PC-9 (cell line): ENCODE measurements around the gene ETV6. TPM values are rescaled to one million over a fixed set of nuclear protein-coding genes. Genes with fewer than 3 reads are reported as not detected.

Experiments used
- BruUV-seq: library from RNA; stranded (reverse); fragments of 400-500 nt; replicated peaks from 2 replicates; lab custom pipeline; 2021; lab: Mats Ljungman, UMichigan
- CTCF ChIA-PET: fragments of 300-600 bp; sonication (Branson Sonifier 250); formaldehyde crosslinking; loops from one replicate; lab custom pipeline; 2022; ENCODE audit warnings: antibody characterized with exemption; lab: Charles Lee
- POLR2A ChIA-PET: fragments of 300-600 bp; sonication (Branson Sonifier 250); formaldehyde crosslinking; loops from one replicate; lab custom pipeline; 2022; ENCODE audit warnings: antibody characterized with exemption; ENCODE audit not compliant: unreplicated experiment; lab: Charles Lee
- DNase-seq, 2 experiments: peaks; one replicate each; pipeline versions ENCODE4 v3.0.0 to v3.0.0-alpha.2; 2015 to 2022; ENCODE audit warnings: mixed read lengths in 1 of 2
- H2AFZ ChIP-seq: fragments of 200-600 bp; sonication (generic); 2 replicates; pipeline ENCODE4 v1.8.1; 2017; ENCODE audit warnings: antibody characterized with exemption
- H3F3A ChIP-seq: fragments of 200-600 bp; sonication (generic); 2 replicates; pipeline ENCODE4 v1.8.1; 2017; ENCODE audit warnings: antibody characterized with exemption, mild to moderate bottlenecking, low read depth; ENCODE audit not compliant: insufficient read depth
- H3K27ac ChIP-seq: fragments of 200-600 bp; sonication (generic); 2 replicates; pipeline ENCODE4 v1.6.1; 2016; ENCODE audit warnings: mixed run types
- H3K27me3 ChIP-seq: fragments of 200-600 bp; sonication (generic); 2 replicates; pipeline ENCODE4 v1.6.1; 2016; ENCODE audit warnings: low read depth, mixed run types; ENCODE audit not compliant: insufficient read depth
- H3K36me3 ChIP-seq: fragments of 200-600 bp; sonication (generic); 2 replicates; pipeline ENCODE4 v1.6.1; 2016; ENCODE audit warnings: low read depth, mixed run types
- H3K4me1 ChIP-seq: fragments of 200-600 bp; sonication (generic); replicated peaks from 2 replicates; pipeline ENCODE4 v1.6.1; 2016; ENCODE audit warnings: mixed run types; ENCODE audit not compliant: insufficient read depth
- H3K4me2 ChIP-seq: fragments of 200-600 bp; sonication (generic); 2 replicates; pipeline ENCODE4 v1.6.1; 2017; ENCODE audit warnings: mixed run types
- H3K4me3 ChIP-seq: fragments of 200-600 bp; sonication (generic); 2 replicates; pipeline ENCODE4 v1.6.1; 2016; ENCODE audit warnings: mixed run types
- H3K79me2 ChIP-seq: fragments of 200-600 bp; sonication (generic); 2 replicates; pipeline ENCODE4 v1.6.1; 2017; ENCODE audit warnings: low read depth, mixed run types
- H3K9me2 ChIP-seq: fragments of 200-600 bp; sonication (generic); 2 replicates; pipeline ENCODE4 v1.8.1; 2017; ENCODE audit warnings: mild to moderate bottlenecking; ENCODE audit not compliant: insufficient read depth
- H3K9me3 ChIP-seq: fragments of 200-600 bp; sonication (generic); 2 replicates; pipeline ENCODE4 v1.8.1; 2016; ENCODE audit warnings: low read depth; ENCODE audit not compliant: insufficient read depth
- H4K20me1 ChIP-seq: fragments of 200-600 bp; sonication (generic); 2 replicates; pipeline ENCODE4 v1.8.1; 2017; ENCODE audit not compliant: insufficient read depth
- CTCF ChIP-seq: fragments of 200-600 bp; sonication (generic); conservative IDR thresholded peaks from 2 replicates; pipeline ENCODE4 v1.6.1; 2017; ENCODE audit warnings: mixed run types, antibody characterized with exemption, mild to moderate bottlenecking, moderate library complexity
- EZH2 ChIP-seq: fragments of 200-600 bp; sonication (generic); IDR thresholded peaks from 2 replicates; pipeline ENCODE4 v1.8.0; 2017; ENCODE audit warnings: antibody characterized with exemption, low read depth
- intact Hi-C: fragments of 100-400 bp; cut with micrococcal nuclease; formaldehyde crosslinking; loops from one replicate; pipeline ENCODE4 v1.10.0; 2022; ENCODE audit not compliant: unreplicated experiment
- total RNA-seq: library from RNA; stranded (reverse); gene quantifications from 2 replicates; pipeline ENCODE4 v1.2.3, GENCODE V29; 2021

ETV6 gene
- total RNA-seq, 1 experiment from 2014 or later, result 62.8 TPM

- no peaks in the 10 kb centered on the region for H3K36me3 ChIP-seq
- no peaks in the 10 kb centered on the region for H3K27me3 ChIP-seq
- TF ChIP-seq CTCF, result no peak
- no peak for TF ChIP-seq EZH2
- ChIA-PET CTCF (no interaction called here), POLR2A (no interaction called here)
- H3K4me3 ChIP-seq, result no peak overlapping the region
- H2AFZ ChIP-seq, result no peak overlapping the region
- H3K9me3 ChIP-seq, result no peaks in the 10 kb centered on the region
- no TSS peak for BruUV-seq
- no peak for DNase-seq
- peak overlapping the region; percentile 71 for H3K27ac ChIP-seq
- peak overlapping the region; percentile 38 for H3K4me2 ChIP-seq
- H3F3A ChIP-seq, result peaks cover 19% of the 10 kb centered on the region
- intact Hi-C loops, result no loop called here
- no peaks in the 10 kb centered on the region for H4K20me1 ChIP-seq
- peaks cover 28% of the 10 kb centered on the region for H3K4me1 ChIP-seq
- H3K79me2 ChIP-seq, result peaks cover 5% of the 10 kb centered on the region; the same call in 1 of the 2 replicates
- H3K9me2 ChIP-seq, result no peaks in the 10 kb centered on the region
These were observed 185.5 kb downstream of the ETV6 start for GRCh38 chr12:11834931-11835330.

- intact Hi-C loops, result no loop called here
- no TSS peak for BruUV-seq
- H3K79me2 ChIP-seq, result peaks cover 5% of the 10 kb centered on the region; the same call in 1 of the 2 replicates
- CTCF ChIA-PET, result no interaction called here
- H3K4me1 ChIP-seq, result peaks cover 28% of the 10 kb centered on the region
- H3K36me3 ChIP-seq, result 0 out of 2 replicates have a peak, but pooled peaks cover 7% of the 10 kb centered on the region
- H4K20me1 ChIP-seq, result no peaks in the 10 kb centered on the region
- TF ChIP-seq EZH2 (no peak), CTCF (no peak)
- DNase-seq, result no peak
- H3K9me3 ChIP-seq, result no peaks in the 10 kb centered on the region
- H3K4me3 ChIP-seq, result no peak overlapping the region
- peaks cover 19% of the 10 kb centered on the region for H3F3A ChIP-seq
- H3K27ac ChIP-seq, result no peak overlapping the region
- no peak overlapping the region for H2AFZ ChIP-seq
- no peaks in the 10 kb centered on the region for H3K9me2 ChIP-seq
- no peaks in the 10 kb centered on the region for H3K27me3 ChIP-seq
- POLR2A ChIA-PET, result interaction anchor here (0.6 kb wide), 1 partner anchor 56 kb away, joined by 13 read pairs; no protein-coding TSS in a partner anchor
- no peak overlapping the region for H3K4me2 ChIP-seq
These were observed 187.0 kb downstream of the ETV6 start for GRCh38 chr12:11836282-11837151.

GRCh38 chr12:11837216-11837934, 187.9 kb downstream of the ETV6 start:
- H3K79me2 ChIP-seq, result peaks cover 5% of the 10 kb centered on the region; the same call in 1 of the 2 replicates
- POLR2A ChIA-PET, result interaction anchor here (0.6 kb wide), 1 partner anchor 55 kb away, joined by 13 read pairs; no protein-coding TSS in a partner anchor
- TF ChIP-seq CTCF (no peak), EZH2 (no peak)
- no peaks in the 10 kb centered on the region for H3K9me2 ChIP-seq
- H3K4me1 ChIP-seq, result peaks cover 28% of the 10 kb centered on the region
- H3K27me3 ChIP-seq, result no peaks in the 10 kb centered on the region
- CTCF ChIA-PET, result no interaction called here
- no peaks in the 10 kb centered on the region for H4K20me1 ChIP-seq
- H3K36me3 ChIP-seq, result 0 out of 2 replicates have a peak, but pooled peaks cover 10% of the 10 kb centered on the region
- H2AFZ ChIP-seq, result no peak overlapping the region
- H3K4me2 ChIP-seq, result no peak overlapping the region
- H3K27ac ChIP-seq, result no peak overlapping the region
- H3K9me3 ChIP-seq, result no peaks in the 10 kb centered on the region
- no TSS peak for BruUV-seq
- peaks cover 19% of the 10 kb centered on the region for H3F3A ChIP-seq
- no peak for DNase-seq
- intact Hi-C loops, result no loop called here
- H3K4me3 ChIP-seq, result no peak overlapping the region
